DMS114 treated with DMSO at 0.1 percent for 48 hours (cell line): ENCODE measurements around the gene PMVK.

Experiments
- DNase-seq: peaks from one replicate; lab custom pipeline; 2025; ENCODE audit not compliant: unreplicated experiment; lab: John Stamatoyannopoulos, UW

The PMVK gene

DNA sequence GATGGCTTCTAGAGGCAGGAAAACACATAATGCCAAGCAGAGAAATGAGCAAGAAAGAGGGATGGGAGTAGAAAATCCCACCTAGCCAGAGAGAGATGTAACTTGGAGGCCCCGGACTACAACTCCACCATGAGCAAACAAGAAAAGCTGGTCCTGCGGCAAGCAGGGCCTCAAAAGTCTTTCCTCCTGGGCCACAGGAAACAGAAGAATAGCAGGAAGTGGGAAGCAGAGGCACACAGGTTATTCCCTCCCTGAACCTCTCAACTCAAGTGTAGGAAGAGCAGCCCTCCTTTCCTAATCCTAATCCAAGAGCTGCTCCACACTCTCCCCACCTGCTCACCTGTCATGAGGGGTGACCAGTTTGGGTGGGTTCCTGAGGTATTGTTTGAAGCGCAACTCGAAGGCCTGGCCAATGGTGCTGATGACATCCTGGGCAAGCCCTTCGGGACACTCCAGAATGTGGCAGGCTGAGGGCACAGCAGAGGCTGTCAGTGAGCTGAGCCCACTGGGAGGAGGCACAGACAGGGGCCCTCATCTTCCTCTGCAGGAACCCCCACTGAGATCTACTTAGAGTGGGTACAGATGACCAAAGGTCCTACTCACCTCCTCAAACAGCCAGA is 30.9 kb upstream of the PMVK start:
- DNase-seq = no peak

GRCh38 chr1:154966111-154966510 is 29.6 kb upstream of the PMVK start:
- no peak for DNase-seq

- no peak for DNase-seq
These were observed 27.8 kb upstream of the PMVK start for GRCh38 chr1:154964359-154964758.

GRCh38 chr1:154963643-154964042 is 27.1 kb upstream of the PMVK start:
- DNase-seq = no peak

GRCh38 chr1:154962795-154963330 is 26.3 kb upstream of the PMVK start:
- DNase-seq = no peak

GRCh38 chr1:154962156-154962749 is 25.7 kb upstream of the PMVK start:
- DNase-seq = peak; percentile 39

- peak; percentile 78 for DNase-seq
These were observed 25.0 kb upstream of the PMVK start, which contains the start of gene PYGO2 for GRCh38 chr1:154961207-154962155. Gene PYGO2 (minus strand): TSS chr1:154961782. CDS start chr1:154961576, 206 bp downstream.

GRCh38 chr1:154960446-154961136 is 24.1 kb upstream of the PMVK start:
- no peak for DNase-seq

GRCh38 chr1:154959426-154959780 is 22.9 kb upstream of the PMVK start:
- no peak for DNase-seq

GRCh38 chr1:154958681-154959425 is 22.3 kb upstream of the PMVK start:
- no peak for DNase-seq

- DNase-seq = no peak
These were observed 21.5 kb upstream of the PMVK start for GRCh38 chr1:154958036-154958435.

GRCh38 chr1:154957091-154957657 is 20.7 kb upstream of the PMVK start:
- no peak for DNase-seq

DNA sequence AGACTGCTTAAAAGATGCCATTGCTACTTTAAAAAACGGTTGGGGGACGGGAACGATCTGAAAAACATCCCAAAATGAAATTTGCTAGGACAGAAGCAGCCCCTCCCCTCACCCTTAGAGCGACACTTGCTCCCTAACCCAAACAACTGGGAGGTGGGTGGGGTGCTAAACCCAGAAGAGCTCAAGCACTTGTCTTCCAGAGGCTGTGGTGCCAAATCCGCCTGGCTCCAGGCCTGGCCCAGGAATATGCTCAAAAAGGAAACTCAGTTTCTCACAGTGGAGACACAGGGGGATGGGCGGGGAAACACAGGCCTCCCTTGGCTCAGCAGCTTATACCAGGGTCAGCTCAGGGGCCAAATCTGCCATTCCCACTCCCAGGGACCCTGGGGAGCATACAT is 20.0 kb upstream of the PMVK start:
- DNase-seq = no peak

DNA sequence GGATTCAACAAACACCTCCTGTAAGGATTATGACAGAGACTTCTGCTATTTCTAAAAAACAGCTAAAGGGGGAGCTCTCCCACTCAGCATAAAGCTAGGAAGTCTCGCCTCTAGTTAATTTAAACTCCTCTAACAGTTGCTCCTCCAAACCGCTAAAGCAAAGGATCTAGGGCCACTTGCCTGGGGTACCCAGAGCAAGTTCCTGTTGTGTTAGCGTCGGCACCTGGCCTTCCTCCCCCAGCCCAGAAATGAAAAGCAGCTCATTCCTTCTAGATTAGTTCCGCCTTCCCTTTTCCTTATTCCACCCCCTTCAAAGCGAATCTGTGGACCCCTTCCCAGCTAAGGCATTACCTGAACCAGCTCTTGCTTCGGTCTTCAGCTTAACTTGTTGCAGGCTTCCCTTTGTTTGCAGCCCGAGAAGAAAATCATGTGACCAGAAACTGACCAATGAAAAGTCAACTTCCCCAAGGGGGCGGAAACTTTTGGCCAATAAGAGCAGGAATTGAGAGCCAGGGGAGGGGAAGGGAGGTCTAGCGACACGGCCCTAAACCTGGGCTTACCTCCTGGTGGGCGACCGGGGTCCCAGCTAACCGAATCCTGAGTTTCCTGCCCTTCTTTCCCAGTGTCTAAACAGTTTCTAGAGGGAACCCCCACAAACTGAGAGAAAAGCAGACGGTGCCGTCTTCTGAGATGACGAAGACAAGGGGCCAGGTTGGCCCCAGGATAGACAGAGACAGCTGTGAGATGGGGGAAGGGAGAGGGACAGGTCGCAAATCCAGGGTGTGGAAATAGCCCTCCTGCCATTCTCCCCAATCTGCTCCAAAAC is 19.4 kb upstream of the PMVK start, which contains the start of gene PBXIP1:
Gene PBXIP1 (minus strand): TSS at position 382 of the 826 bp plus-strand sequence. CDS start 2,378 bp downstream, outside the sequence.
- DNase-seq = peak; percentile 95

- no peak for DNase-seq
These were observed 18.7 kb upstream of the PMVK start for GRCh38 chr1:154955039-154955717.

- no peak for DNase-seq
These were observed 18.0 kb upstream of the PMVK start for GRCh38 chr1:154954541-154954940.

- DNase-seq = no peak
These were observed 17.1 kb upstream of the PMVK start for GRCh38 chr1:154953611-154954038.

DNA sequence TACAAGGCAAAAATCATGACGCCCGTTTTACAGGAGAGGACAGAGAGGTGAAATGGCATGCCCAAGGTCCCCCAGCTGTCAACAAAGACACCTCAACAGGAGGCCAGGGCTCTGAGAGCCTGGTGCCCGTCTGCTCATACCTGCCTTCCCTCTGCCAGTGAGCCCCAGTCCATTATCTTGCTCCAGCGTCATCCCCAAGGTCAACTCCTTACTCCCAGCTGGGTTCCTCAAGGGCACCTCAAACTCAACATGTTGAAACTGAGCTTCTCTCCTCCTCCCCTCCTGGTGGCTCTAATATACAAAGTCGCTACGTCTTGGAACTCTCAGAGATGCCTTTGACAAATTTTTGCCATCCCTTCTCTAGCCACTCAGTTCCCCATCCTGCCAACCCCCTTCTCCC is 16.1 kb upstream of the PMVK start:
- DNase-seq = no peak
